Thymus (tissue), 11 donors: ENCODE measurements around the gene ZNF726. TPM values are rescaled to one million over a fixed set of nuclear protein-coding genes. Genes with fewer than 3 reads are reported as not detected.
"Not testable (repeated sequence)": the region's sequence is repeated elsewhere in the genome, so short reads cannot be mapped to it uniquely, and the experiment has no call there.

Experiments used
- DNase-seq, 9 donors: peaks; one replicate each; pipeline ENCODE4 v3.0.0-alpha.2; 2013; ENCODE audit warnings: low spot score in 9 of 9, low read depth in 6 of 9, missing footprints in 1 of 9
- H3K27ac ChIP-seq, 2 donors: one replicate each; pipeline ENCODE4 v1.5.1; 2013; ENCODE audit warnings: control low read depth in 1 of 2, low read depth in 1 of 2, low read length in 1 of 2, mild to moderate bottlenecking in 1 of 2, moderate library complexity in 1 of 2
- H3K27me3 ChIP-seq, 2 donors: one replicate each; pipeline ENCODE4 v1.5.1; 2013; ENCODE audit warnings: low read length in 1 of 2; ENCODE audit not compliant: control insufficient read depth in 2 of 2, insufficient read depth in 1 of 2
- H3K36me3 ChIP-seq, 2 donors: one replicate each; pipeline ENCODE4 v1.5.1; 2013; ENCODE audit warnings: low read length in 1 of 2, mild to moderate bottlenecking in 1 of 2, moderate library complexity in 1 of 2; ENCODE audit not compliant: control insufficient read depth in 2 of 2, insufficient read depth in 2 of 2
- H3K4me1 ChIP-seq, 2 donors: one replicate each; pipeline ENCODE4 v1.5.1; 2013; ENCODE audit warnings: low read length in 2 of 2; ENCODE audit not compliant: control insufficient read depth in 2 of 2, insufficient read depth in 2 of 2
- H3K4me3 ChIP-seq, 2 donors: one replicate each; pipeline ENCODE4 v1.5.1; 2013; ENCODE audit warnings: low read length in 2 of 2, control low read depth in 1 of 2, mild to moderate bottlenecking in 1 of 2
- H3K9me3 ChIP-seq, 2 donors: one replicate each; pipeline ENCODE4 v1.5.1; 2013; ENCODE audit warnings: low read length in 1 of 2, mild to moderate bottlenecking in 1 of 2; ENCODE audit not compliant: control insufficient read depth in 2 of 2, insufficient read depth in 1 of 2
- WGBS: extraction: QIAGEN DNeasy Blood & Tissue Kit; methylation state at CpG from one replicate; pipeline ENCODE4 v1.1.7; 2013; 5-methylcytosine and 5-hydroxymethylcytosine counted together
- polyA plus RNA-seq: library from polyadenylated mRNA; stranded (reverse); fragments of 200-250 nt; gene quantifications from one replicate; pipeline ENCODE4 v1.2.3, GENCODE V29; 2013
- total RNA-seq: library from RNA; stranded (reverse); fragments of 120-200 nt; gene quantifications from one replicate; pipeline ENCODE4 v1.2.4, GENCODE V29; 2013
- donor health status: healthy.

Gene ZNF726
- total and polyA plus RNA-seq, 2 donors: 4.7 to 10.5 TPM

GRCh38 chr19:23957660-23958281 is 43.1 kb downstream of the ZNF726 start:
- no peaks in the 10 kb centered on the region for H3K4me1 ChIP-seq
- WGBS: 93% methylated on average over 15 of the region's 15 CpGs

GRCh38 chr19:23963396-23963795 is 48.7 kb downstream of the ZNF726 start:
- peaks cover 0 to 14% of the 10 kb centered on the region in 2 donors for H3K9me3 ChIP-seq
- not testable (repeated sequence) for H3K4me3 ChIP-seq, H3K4me1 ChIP-seq, H3K27ac ChIP-seq, H3K36me3 ChIP-seq, DNase-seq, H3K27me3 ChIP-seq
- 96% methylated on average over 20 of the region's 20 CpGs for WGBS

More at GRCh38 chr19:23957660-23958281, 43.1 kb downstream of the ZNF726 start:
- DNase-seq: no peak
- H3K27me3 ChIP-seq: no peaks in the 10 kb centered on the region
- H3K4me3 ChIP-seq: no peak overlapping the region
- H3K27ac ChIP-seq: no peak overlapping the region
- H3K36me3 ChIP-seq: no peaks in the 10 kb centered on the region
- H3K9me3 ChIP-seq: peaks cover 0 to 13% of the 10 kb centered on the region in 2 donors

GRCh38 chr19:23963881-23964280 is 49.2 kb downstream of the ZNF726 start:
- peaks cover 0 to 14% of the 10 kb centered on the region in 2 donors for H3K9me3 ChIP-seq
- not testable (repeated sequence) for H3K27ac ChIP-seq, H3K4me3 ChIP-seq, DNase-seq, H3K36me3 ChIP-seq, H3K4me1 ChIP-seq, H3K27me3 ChIP-seq
- WGBS: 98% methylated on average over 25 of the region's 25 CpGs

GRCh38 chr19:23964334-23964733 is 49.6 kb downstream of the ZNF726 start:
- not testable (repeated sequence) for H3K36me3 ChIP-seq, H3K4me1 ChIP-seq, DNase-seq, H3K27me3 ChIP-seq, H3K27ac ChIP-seq, H3K4me3 ChIP-seq
- peaks cover 0 to 14% of the 10 kb centered on the region in 2 donors for H3K9me3 ChIP-seq
- 94% methylated on average over 26 of the region's 26 CpGs for WGBS

- DNase-seq: no peak
- Histone ChIP-seq H3K4me3 (no peak overlapping the region), H3K4me1 (no peaks in the 10 kb centered on the region), H3K9me3 (peaks cover 0 to 7% of the 10 kb centered on the region in 2 donors), H3K36me3 (no peaks in the 10 kb centered on the region), H3K27ac (no peak overlapping the region), H3K27me3 (peaks cover 0 to 12% of the 10 kb centered on the region in 2 donors)
- WGBS: 79% methylated on average over 2 of the region's 2 CpGs
Measured at GRCh38 chr19:23969630-23970029, 54.9 kb downstream of the ZNF726 start.

GRCh38 chr19:23971598-23971997 is 56.9 kb downstream of the ZNF726 start:
- H3K4me1 ChIP-seq: no peaks in the 10 kb centered on the region
- H3K9me3 ChIP-seq: peaks cover 0 to 7% of the 10 kb centered on the region in 2 donors
- no peak for DNase-seq
- peaks cover 0 to 12% of the 10 kb centered on the region in 2 donors for H3K27me3 ChIP-seq
- H3K4me3 ChIP-seq: no peak overlapping the region
- no peaks in the 10 kb centered on the region for H3K36me3 ChIP-seq
- WGBS: 7% methylated on average over 32 of the region's 32 CpGs
- no peak overlapping the region for H3K27ac ChIP-seq

GRCh38 chr19:23972161-23972560 is 57.5 kb downstream of the ZNF726 start:
- no peaks in the 10 kb centered on the region for H3K4me1 ChIP-seq
- H3K36me3 ChIP-seq: no peaks in the 10 kb centered on the region
- no peak overlapping the region for H3K27ac ChIP-seq
- 37% methylated on average over 16 of the region's 16 CpGs for WGBS
- DNase-seq: no peak
- H3K9me3 ChIP-seq: peaks cover 0 to 7% of the 10 kb centered on the region in 2 donors
- no peak overlapping the region for H3K4me3 ChIP-seq
- peaks cover 0 to 12% of the 10 kb centered on the region in 2 donors for H3K27me3 ChIP-seq

- no peak overlapping the region for H3K4me3 ChIP-seq
- no peak overlapping the region for H3K27ac ChIP-seq
- 90% methylated on average over 2 of the region's 2 CpGs for WGBS
- no peaks in the 10 kb centered on the region for H3K36me3 ChIP-seq
- no peak for DNase-seq
- peaks cover 0 to 7% of the 10 kb centered on the region in 2 donors for H3K9me3 ChIP-seq
- H3K4me1 ChIP-seq: no peaks in the 10 kb centered on the region
- peaks cover 0 to 12% of the 10 kb centered on the region in 2 donors for H3K27me3 ChIP-seq
Measured at GRCh38 chr19:23974941-23975340, 60.3 kb downstream of the ZNF726 start.

GRCh38 chr19:23976631-23977030 is 61.9 kb downstream of the ZNF726 start:
- H3K4me1 ChIP-seq: not testable (repeated sequence)
- WGBS: 98% methylated on average over 3 of the region's 3 CpGs

More at GRCh38 chr19:23976631-23977030, 61.9 kb downstream of the ZNF726 start:
- not testable (repeated sequence) for H3K36me3 ChIP-seq, H3K27ac ChIP-seq, H3K4me3 ChIP-seq, H3K27me3 ChIP-seq, H3K9me3 ChIP-seq, DNase-seq
